Fibroblast of lung (primary cell): ENCODE results near the gene HHAT. TPM values are rescaled to one million over a fixed set of nuclear protein-coding genes. Genes with fewer than 3 reads are reported as not detected.

Experiments
- DNase-seq, 2 donors: peaks; one replicate each; pipeline versions ENCODE4 v3.0.0 to v3.0.0-alpha.2; 2010; ENCODE audit warnings: low read depth in 2 of 2
- H2AFZ ChIP-seq: 2 replicates; pipeline ENCODE4 v1.5.1; 2012; ENCODE audit warnings: low read length, control low read depth, inconsistent platforms
- H3K27ac ChIP-seq: 2 replicates; pipeline ENCODE4 v1.5.1; 2011; ENCODE audit warnings: low read length, control low read depth; ENCODE audit not compliant: insufficient read depth
- H3K27me3 ChIP-seq: 2 replicates; pipeline ENCODE4 v1.5.1; 2011; ENCODE audit warnings: mild to moderate bottlenecking, low read length; ENCODE audit not compliant: control insufficient read depth, insufficient read depth
- H3K36me3 ChIP-seq: 2 replicates; pipeline ENCODE4 v1.5.1; 2011; ENCODE audit warnings: low read length; ENCODE audit not compliant: control insufficient read depth, insufficient read depth
- H3K4me1 ChIP-seq: 2 replicates; pipeline ENCODE4 v1.5.1; 2011; ENCODE audit warnings: low read length; ENCODE audit not compliant: control insufficient read depth, insufficient read depth; ENCODE audit errors: extremely low read depth
- H3K4me2 ChIP-seq: 2 replicates; pipeline ENCODE4 v1.5.1; 2011; ENCODE audit warnings: low read length, control low read depth; ENCODE audit not compliant: insufficient read depth; ENCODE audit errors: extremely low read depth
- H3K4me3 ChIP-seq, 4 experiments: fragments of 200-600 bp in 1 of 4; sonication (generic) in 1 of 4; replicated peaks in 1 of 4; 2 replicates each; pipeline ENCODE4 v1.5.1; 2011 to 2016; ENCODE audit warnings: low read length in 4 of 4, low read depth in 3 of 4, mild to moderate bottlenecking in 3 of 4, control low read depth in 2 of 4, inconsistent platforms in 1 of 4, mixed read lengths in 1 of 4; ENCODE audit not compliant: insufficient read depth in 1 of 4; ENCODE audit errors: control extremely low read depth in 1 of 4
- H3K79me2 ChIP-seq: 2 replicates; pipeline ENCODE4 v1.5.1; 2012; ENCODE audit warnings: mild to moderate bottlenecking, low read length, inconsistent platforms; ENCODE audit not compliant: control insufficient read depth, insufficient read depth
- H3K9ac ChIP-seq: 2 replicates; pipeline ENCODE4 v1.5.1; 2011; ENCODE audit warnings: mild to moderate bottlenecking, low read length, control low read depth; ENCODE audit not compliant: insufficient read depth
- H3K9me3 ChIP-seq: 2 replicates; pipeline ENCODE4 v1.5.1; 2012; ENCODE audit warnings: low read depth, low read length; ENCODE audit not compliant: control insufficient read depth, insufficient read depth
- H4K20me1 ChIP-seq: 2 replicates; pipeline ENCODE4 v1.5.1; 2011; ENCODE audit warnings: low read length; ENCODE audit not compliant: control insufficient read depth, insufficient read depth; ENCODE audit errors: extremely low read depth
- CTCF ChIP-seq, 2 donors: IDR thresholded peaks in 1 of 2; conservative IDR thresholded peaks in 1 of 2; 1 replicate in 1 of 2; 2 replicates in 1 of 2; pipeline ENCODE4 v1.5.1; 2011 to 2012; ENCODE audit warnings: low read length in 2 of 2, control low read depth in 1 of 2, inconsistent platforms in 1 of 2, low read depth in 1 of 2, mild to moderate bottlenecking in 1 of 2
- EZH2 ChIP-seq: IDR thresholded peaks from 2 replicates; pipeline ENCODE4 v1.5.1; 2012; ENCODE audit warnings: low read length, control low read depth, mild to moderate bottlenecking; ENCODE audit errors: missing control alignments
- polyA plus RNA-seq, 2 donors: library from polyadenylated mRNA; depleted of rRNA in 1 of 2; stranded (reverse) in 1 of 2; unstranded in 1 of 2; fragments of >200 nt; gene quantifications; 2 replicates each; pipeline ENCODE4 v1.2.1, GENCODE V29; 2011 to 2012; ENCODE audit warnings: missing spikeins in 1 of 2
- total RNA-seq: library from RNA; depleted of rRNA; stranded (reverse); fragments of >200 nt; gene quantifications from 2 replicates; pipeline ENCODE4 v1.2.1, GENCODE V29; 2014

The HHAT gene
- total and polyA plus RNA-seq, 2 donors (not counting 1 experiment from before 2014, with no cell fraction given) = 3.6 to 4.8 TPM

- Histone ChIP-seq H3K9me3 (no peaks in the 10 kb centered on the region), H3K27me3 (no peaks in the 10 kb centered on the region), H3K4me3 (no peak overlapping the region), H3K9ac (no peak overlapping the region), H3K4me2 (no peak overlapping the region), H3K36me3 (no peaks in the 10 kb centered on the region), H2AFZ (no peak overlapping the region), H4K20me1 (no peaks in the 10 kb centered on the region), H3K27ac (no peak overlapping the region), H3K79me2 (no peaks in the 10 kb centered on the region), H3K4me1 (peaks cover 2% of the 10 kb centered on the region)
- TF ChIP-seq CTCF (conservative IDR thresholded peaks at IDR 0.05 in 1 of 2, IDR thresholded peaks at IDR 0.05 in 1 of 2; ENCODE audit: low read depth in 1 of 2, low read length in 2 of 2) = no peak
- no peak for TF ChIP-seq EZH2
- DNase-seq = no peak
These were observed 321.7 kb downstream of the HHAT start for GRCh38 chr1:210650403-210650802.

- Histone ChIP-seq H3K9me3 (no peaks in the 10 kb centered on the region), H3K4me1 (peaks cover 2% of the 10 kb centered on the region), H3K36me3 (no peaks in the 10 kb centered on the region), H3K9ac (no peak overlapping the region), H3K27ac (no peak overlapping the region), H4K20me1 (no peaks in the 10 kb centered on the region), H3K79me2 (no peaks in the 10 kb centered on the region), H3K4me3 (no peak overlapping the region), H3K27me3 (no peaks in the 10 kb centered on the region), H3K4me2 (no peak overlapping the region), H2AFZ (no peak overlapping the region)
- no peak for TF ChIP-seq EZH2
- TF ChIP-seq CTCF (conservative IDR thresholded peaks at IDR 0.05 in 1 of 2, IDR thresholded peaks at IDR 0.05 in 1 of 2; ENCODE audit: low read depth in 1 of 2, low read length in 2 of 2) = no peak
- DNase-seq = no peak
These were observed 323.7 kb downstream of the HHAT start for GRCh38 chr1:210652329-210652954.

- Histone ChIP-seq H2AFZ (no peak overlapping the region), H3K9ac (no peak overlapping the region), H3K36me3 (no peaks in the 10 kb centered on the region), H3K27me3 (no peaks in the 10 kb centered on the region), H3K4me3 (no peak overlapping the region), H3K27ac (no peak overlapping the region), H4K20me1 (no peaks in the 10 kb centered on the region), H3K9me3 (no peaks in the 10 kb centered on the region), H3K4me2 (no peak overlapping the region), H3K4me1 (no peaks in the 10 kb centered on the region), H3K79me2 (no peaks in the 10 kb centered on the region)
- peak in 1 of 2 donors; percentile 14 for DNase-seq
- TF ChIP-seq CTCF (conservative IDR thresholded peaks at IDR 0.05 in 1 of 2, IDR thresholded peaks at IDR 0.05 in 1 of 2; ENCODE audit: low read depth in 1 of 2, low read length in 2 of 2) (no peak), EZH2 (no peak)
These were observed 325.1 kb downstream of the HHAT start for GRCh38 chr1:210653771-210654170.
